Lower leg skin (tissue), 4 donors: ENCODE measurements around the gene MID1. TPM values are rescaled to one million over a fixed set of nuclear protein-coding genes. Genes with fewer than 3 reads are reported as not detected.

Experiments used
- DNase-seq, 2 donors: peaks; one replicate each; pipeline ENCODE4 v3.0.0-alpha.2; 2019; ENCODE audit warnings: low spot score in 2 of 2
- H3K4me3 ChIP-seq: fragments of 200-600 bp; sonication (generic); 2 replicates; pipeline ENCODE4 v1.5.1; 2017; ENCODE audit warnings: mild to moderate bottlenecking, low read depth; ENCODE audit not compliant: poor library complexity, severe bottlenecking
- CTCF ChIP-seq, 3 donors: fragments of 450-650 bp; IDR thresholded peaks; one replicate each; pipeline ENCODE4 v1.5.1; 2016; ENCODE audit warnings: antibody characterized with exemption in 3 of 3, mild to moderate bottlenecking in 3 of 3, moderate library complexity in 2 of 3
- POLR2A ChIP-seq, 2 donors: fragments of 450-650 bp; IDR thresholded peaks; one replicate each; pipeline ENCODE4 v1.6.1; 2016 to 2017; ENCODE audit warnings: antibody characterized with exemption in 2 of 2, mild to moderate bottlenecking in 1 of 2, moderate library complexity in 1 of 2
- WGBS, 2 donors: methylation state at CpG; one replicate each; pipeline ENCODE4 v1.1.5; 2018; 5-methylcytosine and 5-hydroxymethylcytosine counted together
- intact Hi-C: fragments of 100-400 bp; cut with DNase I; formaldehyde crosslinking; loops from one replicate; pipeline ENCODE4 v1.15.0; 2023; ENCODE audit warnings: low total_unique reads
- total RNA-seq, 4 donors: library from RNA; depleted of rRNA; stranded (reverse); fragments of >200 nt; gene quantifications; one replicate each; pipeline ENCODE4 v1.1.0, GENCODE V29; 2016

The MID1 gene
- total RNA-seq, 4 donors from 2014 or later = 2.7 to 7.2 (median 3.9) TPM

DNA sequence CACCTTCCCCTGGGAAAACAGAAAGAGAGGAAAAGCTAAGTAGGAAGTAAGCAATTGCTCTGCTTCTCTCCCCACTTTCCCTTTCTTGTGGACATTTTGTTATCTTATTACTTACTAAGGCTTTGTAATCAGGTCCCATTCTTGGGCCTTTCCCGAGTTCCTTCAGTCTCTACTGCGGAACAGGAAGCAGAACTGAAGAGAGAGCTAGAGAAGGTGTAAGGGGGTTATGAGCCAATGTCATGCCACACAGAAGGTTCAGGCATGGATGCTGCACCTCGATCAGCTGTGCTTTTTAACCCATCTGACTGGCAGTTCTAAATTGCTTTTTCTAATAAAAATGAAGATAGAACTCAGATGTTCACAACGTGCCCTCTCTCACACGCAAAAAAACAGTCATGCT lies 83.6 kb downstream of the MID1 start:
- intact Hi-C loops = no loop called here
- TF ChIP-seq POLR2A (IDR thresholded peaks at IDR 0.05) (no peak), CTCF (IDR thresholded peaks at IDR 0.05) (no peak)
- DNase-seq = no peak
- no peak overlapping the region for H3K4me3 ChIP-seq
- WGBS, 2 donors = 62 to 69% methylated on average over 5 of the region's 5 CpGs

DNA sequence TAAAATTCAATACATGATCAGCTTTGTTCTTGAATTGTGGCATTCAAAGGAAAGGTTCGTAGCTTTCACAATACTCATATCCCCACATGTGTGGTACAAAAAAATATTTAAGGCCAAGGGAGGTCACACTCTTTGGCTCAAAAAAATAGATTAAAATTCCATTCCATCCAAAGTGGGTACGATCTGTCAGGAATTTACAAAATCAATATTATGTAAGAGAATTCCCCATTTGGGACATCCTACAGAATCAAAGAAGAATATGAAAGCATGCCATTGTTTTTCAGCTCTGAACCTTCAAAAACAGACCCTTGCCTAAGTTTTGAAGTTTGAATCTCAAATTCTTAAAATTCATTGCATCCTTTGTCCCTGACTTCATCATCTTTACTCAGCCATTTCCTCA lies 85.8 kb downstream of the MID1 start:
- no peak for TF ChIP-seq POLR2A (IDR thresholded peaks at IDR 0.05)
- TF ChIP-seq CTCF (IDR thresholded peaks at IDR 0.05) = no peak
- intact Hi-C loops = no loop called here
- no peak overlapping the region for H3K4me3 ChIP-seq
- no peak for DNase-seq
- 82 to 84% methylated on average over 2 of the region's 2 CpGs for WGBS, 2 donors

- intact Hi-C loops = no loop called here
- no peak for DNase-seq
- H3K4me3 ChIP-seq = no peak overlapping the region
- TF ChIP-seq POLR2A (IDR thresholded peaks at IDR 0.05) = no peak
- no peak for TF ChIP-seq CTCF (IDR thresholded peaks at IDR 0.05)
- WGBS, 2 donors = 63 to 71% methylated on average over 1 of the region's 1 CpG
These were observed 86.6 kb downstream of the MID1 start for GRCh38 chrX:10533696-10534365.

- WGBS, 2 donors = 71 to 100% methylated on average over 1 of the region's 1 CpG
- TF ChIP-seq POLR2A (IDR thresholded peaks at IDR 0.05) (no peak), CTCF (IDR thresholded peaks at IDR 0.05) (no peak)
- no peak overlapping the region for H3K4me3 ChIP-seq
- intact Hi-C loops = no loop called here
- no peak for DNase-seq
These were observed 88.5 kb downstream of the MID1 start for GRCh38 chrX:10531927-10532326.

- no peak overlapping the region for H3K4me3 ChIP-seq
- intact Hi-C loops = no loop called here
- TF ChIP-seq CTCF (IDR thresholded peaks at IDR 0.05) (no peak), POLR2A (IDR thresholded peaks at IDR 0.05) (no peak)
- WGBS, 2 donors = 60 to 83% methylated on average over 4 of the region's 4 CpGs
- DNase-seq = no peak
These were observed 91.0 kb downstream of the MID1 start for GRCh38 chrX:10529344-10529743.

- H3K4me3 ChIP-seq = no peak overlapping the region
- intact Hi-C loops = no loop called here
- TF ChIP-seq CTCF (IDR thresholded peaks at IDR 0.05) (no peak), POLR2A (IDR thresholded peaks at IDR 0.05) (no peak)
- WGBS, 2 donors = 54 to 61% methylated on average over 1 of the region's 1 CpG
- DNase-seq = no peak
These were observed 93.9 kb downstream of the MID1 start for GRCh38 chrX:10526451-10526850.
